Omental fat pad (tissue), 4 donors: ENCODE measurements around the gene FAM210A. TPM values are rescaled to one million over a fixed set of nuclear protein-coding genes. Genes with fewer than 3 reads are reported as not detected.

Experiments
- ATAC-seq: fragments of 150-250 bp; one replicate; pipeline ENCODE4 v1.9.1; 2016; ENCODE audit warnings: mild to moderate bottlenecking, moderate library complexity; ENCODE audit not compliant: low FRiP score
- DNase-seq: peaks from one replicate; pipeline ENCODE4 v3.0.0-alpha.2; 2019; ENCODE audit warnings: low spot score
- total RNA-seq, 4 donors: library from RNA; depleted of rRNA; stranded (reverse); fragments of >200 nt; gene quantifications; one replicate each; pipeline ENCODE4 v1.1.0, GENCODE V29; 2016
- TF ChIP-seq, protein P1 (sequence below), 3 donors: fragments of 450-650 bp; IDR thresholded peaks; one replicate each; pipeline ENCODE4 v1.5.1; 2016 to 2017; ENCODE audit warnings: antibody characterized with exemption in 3 of 3, mild to moderate bottlenecking in 3 of 3, moderate library complexity in 2 of 3

The FAM210A gene
- total RNA-seq, 4 donors from 2014 or later: 6.6 to 30.9 (median 15.8) TPM

DNA sequence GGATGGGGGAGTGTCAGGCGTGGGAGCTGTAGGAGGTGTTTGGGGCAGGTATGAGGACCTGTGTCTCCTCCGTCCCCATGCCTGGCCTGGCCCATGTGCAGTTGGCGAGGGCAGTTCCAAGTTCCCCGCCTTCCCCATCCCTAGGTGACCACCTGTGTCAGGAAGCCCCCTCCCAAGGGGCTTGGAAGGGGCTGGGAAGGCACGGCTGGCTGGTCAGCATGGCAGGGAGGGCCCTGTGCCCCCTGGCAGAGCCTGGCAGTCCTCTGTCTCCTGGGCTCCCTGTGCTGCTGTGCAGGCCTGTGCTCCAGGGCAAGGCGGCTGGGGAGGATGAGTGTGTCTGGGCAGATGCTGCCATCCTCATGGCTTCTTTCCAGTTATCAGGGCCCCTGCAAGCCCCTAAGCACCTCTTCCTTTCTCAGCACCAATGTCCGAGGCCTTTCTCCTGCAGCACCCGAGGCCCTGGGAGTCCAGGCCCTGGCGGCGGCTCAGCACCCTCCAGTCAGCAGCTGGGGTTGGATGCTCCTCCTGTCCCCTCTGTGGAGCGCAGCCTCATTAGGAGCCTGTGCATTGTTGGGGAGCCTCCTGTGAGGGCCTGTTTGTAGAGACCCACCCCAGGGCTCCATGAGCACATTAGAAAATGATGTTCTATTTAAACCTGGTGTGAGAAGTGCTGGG, 101.7 kb downstream of the FAM210A start:
- DNase-seq (no peak), ATAC-seq (no peak)
- TF ChIP-seq, protein P1, sequence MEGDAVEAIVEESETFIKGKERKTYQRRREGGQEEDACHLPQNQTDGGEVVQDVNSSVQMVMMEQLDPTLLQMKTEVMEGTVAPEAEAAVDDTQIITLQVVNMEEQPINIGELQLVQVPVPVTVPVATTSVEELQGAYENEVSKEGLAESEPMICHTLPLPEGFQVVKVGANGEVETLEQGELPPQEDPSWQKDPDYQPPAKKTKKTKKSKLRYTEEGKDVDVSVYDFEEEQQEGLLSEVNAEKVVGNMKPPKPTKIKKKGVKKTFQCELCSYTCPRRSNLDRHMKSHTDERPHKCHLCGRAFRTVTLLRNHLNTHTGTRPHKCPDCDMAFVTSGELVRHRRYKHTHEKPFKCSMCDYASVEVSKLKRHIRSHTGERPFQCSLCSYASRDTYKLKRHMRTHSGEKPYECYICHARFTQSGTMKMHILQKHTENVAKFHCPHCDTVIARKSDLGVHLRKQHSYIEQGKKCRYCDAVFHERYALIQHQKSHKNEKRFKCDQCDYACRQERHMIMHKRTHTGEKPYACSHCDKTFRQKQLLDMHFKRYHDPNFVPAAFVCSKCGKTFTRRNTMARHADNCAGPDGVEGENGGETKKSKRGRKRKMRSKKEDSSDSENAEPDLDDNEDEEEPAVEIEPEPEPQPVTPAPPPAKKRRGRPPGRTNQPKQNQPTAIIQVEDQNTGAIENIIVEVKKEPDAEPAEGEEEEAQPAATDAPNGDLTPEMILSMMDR (IDR thresholded peaks at IDR 0.05): no peak

DNA sequence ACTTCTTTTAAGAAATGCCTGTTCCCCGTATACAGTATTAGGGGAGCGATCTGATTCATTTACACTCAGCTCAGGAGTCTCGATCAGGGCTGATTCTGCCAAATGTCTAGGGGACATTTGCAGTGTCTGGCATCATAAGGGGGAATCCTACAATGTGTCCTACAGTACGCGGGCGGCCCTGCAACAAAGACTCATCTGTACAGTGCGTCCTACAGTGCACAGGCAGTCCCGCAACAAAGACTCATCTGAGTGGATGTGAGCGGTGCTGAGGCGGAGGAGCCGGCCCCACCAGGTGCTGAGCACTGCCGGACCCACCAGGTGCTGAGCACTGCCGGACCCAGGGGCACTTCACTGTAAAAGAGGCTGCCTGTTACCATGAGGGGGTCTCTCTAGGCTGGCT, 102.5 kb downstream of the FAM210A start:
- DNase-seq (no peak), ATAC-seq (no peak)
- TF ChIP-seq, protein P1 (IDR thresholded peaks at IDR 0.05): no peak

DNA sequence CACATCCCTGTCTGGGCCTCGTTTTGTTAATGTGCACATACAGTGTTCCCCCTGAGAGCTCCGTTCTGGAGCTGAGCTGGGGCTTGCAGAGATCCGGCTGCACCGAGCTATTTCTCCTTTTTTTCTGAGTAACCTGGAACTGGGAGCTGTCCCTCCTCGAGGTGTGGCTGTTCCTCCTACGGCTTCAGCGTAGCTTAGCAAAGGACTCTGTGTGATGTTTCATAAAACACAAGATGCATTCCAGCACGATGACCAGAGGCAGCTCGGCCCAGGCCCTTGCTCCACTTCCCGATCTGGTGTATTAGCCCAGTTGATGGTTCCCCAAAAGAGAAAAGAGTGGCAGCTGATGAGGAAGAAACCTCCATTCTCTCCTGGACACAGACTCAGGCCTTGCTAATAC, 103.0 kb downstream of the FAM210A start:
- TF ChIP-seq, protein P1 (IDR thresholded peaks at IDR 0.05): no peak
- ATAC-seq: no peak
- no peak for DNase-seq

DNA sequence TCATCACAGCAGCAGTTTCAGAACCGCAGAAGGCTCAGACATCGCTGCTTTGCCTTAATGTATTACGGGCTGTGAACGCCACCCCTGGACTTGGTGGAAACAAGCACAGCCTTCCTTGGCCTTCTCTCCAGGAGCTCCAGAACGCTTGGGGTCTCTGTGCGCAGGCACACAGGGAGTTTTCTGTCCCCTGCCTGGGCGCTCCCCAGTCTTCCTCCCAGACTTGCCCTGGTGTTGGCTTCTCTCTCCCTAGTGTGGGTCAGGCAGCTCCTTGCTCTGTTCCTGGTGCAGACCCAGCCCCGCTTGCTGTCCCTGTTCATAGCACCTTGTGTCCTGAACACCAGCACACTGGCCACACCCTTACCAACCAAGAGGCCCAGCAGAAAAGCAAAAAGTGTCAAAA, 103.6 kb downstream of the FAM210A start:
- no peak for ATAC-seq
- DNase-seq: no peak
- TF ChIP-seq, protein P1 (IDR thresholded peaks at IDR 0.05): no peak

DNA sequence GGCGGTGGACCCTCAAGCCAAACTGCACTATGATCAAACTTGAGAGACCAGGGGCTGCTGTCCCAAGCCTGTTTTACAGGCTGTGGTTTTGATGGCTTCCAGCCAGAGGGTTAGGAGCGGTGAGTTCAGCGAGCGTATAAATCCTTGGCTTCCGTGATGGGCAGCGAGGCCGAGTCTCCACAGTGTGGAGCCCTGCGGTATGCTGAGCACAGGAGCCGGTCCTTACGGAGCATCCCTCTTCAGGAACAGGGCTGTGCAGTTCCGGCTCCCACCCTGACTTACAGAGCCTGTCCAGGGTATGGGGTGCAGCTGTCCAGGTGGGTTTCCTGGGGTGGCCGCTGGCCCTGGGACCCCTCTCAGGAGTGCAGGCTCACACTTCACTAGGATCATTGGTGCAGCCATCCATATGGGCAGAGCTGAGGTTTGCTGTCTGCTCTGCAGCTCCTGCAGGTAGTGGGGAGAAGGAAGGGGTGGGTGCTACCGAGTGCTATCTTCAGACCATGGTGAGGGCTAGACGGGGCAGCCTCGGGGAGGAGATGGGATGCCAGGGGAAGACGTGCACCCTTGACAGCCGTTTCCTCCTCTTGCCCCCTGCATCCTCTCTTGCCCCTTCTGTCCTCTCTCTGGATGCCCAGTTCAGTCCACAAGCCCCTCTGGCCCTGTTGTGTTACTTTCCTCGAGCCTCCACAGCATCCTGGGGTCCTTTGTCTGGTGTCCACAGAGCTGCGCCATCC, 104.3 kb downstream of the FAM210A start:
- no peak for ATAC-seq
- TF ChIP-seq, protein P1 (IDR thresholded peaks at IDR 0.05): no peak
- DNase-seq: no peak

DNA sequence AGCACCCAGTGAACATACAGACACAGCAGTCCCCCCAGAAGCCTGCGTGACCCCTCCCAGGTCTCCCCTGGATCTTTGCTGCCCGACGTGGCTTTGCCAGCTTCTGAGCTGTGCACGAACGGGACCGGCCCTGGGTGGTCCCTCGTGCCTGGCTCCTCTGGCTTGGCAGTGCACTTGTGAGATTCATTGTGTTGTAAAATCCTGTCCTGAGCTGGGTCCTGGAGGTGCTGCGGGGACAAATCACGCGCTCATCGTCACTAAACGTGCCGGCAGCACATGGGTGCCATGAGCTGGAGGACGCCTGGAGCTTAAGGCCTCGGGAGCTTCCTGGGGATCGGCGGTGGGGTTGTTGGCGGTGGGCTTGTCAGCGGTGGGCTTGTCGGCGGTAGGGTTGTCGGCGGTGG, 104.9 kb downstream of the FAM210A start:
- DNase-seq (no peak), ATAC-seq (no peak)
- TF ChIP-seq, protein P1 (IDR thresholded peaks at IDR 0.05): no peak
